GM12864 (cell line): ENCODE data around the gene FAM20C.

Experiments
- DNase-seq: peaks from one replicate; pipeline ENCODE4 v3.0.0-alpha.2; 2011; ENCODE audit warnings: low read depth
- H3K4me3 ChIP-seq: 2 replicates; pipeline ENCODE4 v1.5.1; 2011; ENCODE audit warnings: mild to moderate bottlenecking, low read depth, low read length, control low read depth
- CTCF ChIP-seq: IDR thresholded peaks from 2 replicates; pipeline ENCODE4 v1.5.1; 2011; ENCODE audit warnings: low read depth, mild to moderate bottlenecking, moderate library complexity, low read length, control low read depth, inconsistent platforms; ENCODE audit errors: missing control alignments

The FAM20C gene

GRCh38 chr7:148932-149790, 43.2 kb upstream of the FAM20C start:
- H3K4me3 ChIP-seq, result peak overlapping the region; percentile 52
- peak; percentile 93 for DNase-seq
- no peak for TF ChIP-seq CTCF

DNA sequence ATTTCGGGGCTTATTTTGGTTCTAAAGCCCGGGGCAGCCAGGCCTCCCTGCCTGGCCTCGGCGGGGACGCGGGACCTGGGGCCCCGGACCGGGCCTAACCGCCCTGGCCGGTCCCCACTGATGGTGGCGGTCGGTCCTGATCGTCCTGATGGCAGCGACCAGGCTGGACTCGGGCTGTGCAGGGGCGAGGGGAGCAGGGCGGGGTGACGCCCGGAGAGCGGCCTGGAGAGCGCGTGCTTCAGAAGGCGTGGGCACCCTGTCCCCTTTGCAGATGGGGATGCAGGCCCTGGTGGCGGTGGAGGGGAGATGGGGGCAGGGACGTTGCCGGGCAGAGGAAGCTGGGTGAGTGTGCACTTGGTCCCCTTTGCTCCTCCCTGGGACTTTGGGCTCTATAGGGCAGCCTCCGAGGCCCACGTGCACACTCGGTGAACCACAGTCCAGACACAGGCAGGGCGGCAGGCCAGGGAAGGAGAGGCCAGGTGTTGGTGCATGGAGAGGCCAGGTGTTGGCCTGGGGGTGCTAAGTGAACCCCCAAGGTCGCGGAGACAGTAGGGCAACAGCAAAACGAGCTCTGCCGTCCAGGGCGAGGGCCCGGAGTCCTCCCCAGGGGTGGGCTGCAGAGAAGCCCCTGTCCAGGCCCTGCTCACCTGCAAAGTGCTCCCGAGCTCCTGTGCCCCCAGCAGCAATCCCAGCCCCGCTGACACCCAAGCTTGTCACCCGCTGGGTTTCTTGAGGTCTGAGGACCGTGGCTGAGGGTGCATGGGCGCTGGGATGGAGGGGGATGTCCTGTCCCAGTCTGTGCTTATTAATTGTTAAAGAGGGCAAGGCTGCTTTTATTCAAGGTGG, 42.4 kb upstream of the FAM20C start:
- TF ChIP-seq CTCF, result no peak
- DNase-seq, result no peak
- peak overlapping the region; percentile 52 for H3K4me3 ChIP-seq

GRCh38 chr7:150811-151221, 41.6 kb upstream of the FAM20C start:
- TF ChIP-seq CTCF, result no peak
- no peak overlapping the region for H3K4me3 ChIP-seq
- no peak for DNase-seq

- no peak for TF ChIP-seq CTCF
- DNase-seq, result no peak
Measured at GRCh38 chr7:151346-152050, 40.9 kb upstream of the FAM20C start.

GRCh38 chr7:152702-153391, 39.5 kb upstream of the FAM20C start:
- no peak for TF ChIP-seq CTCF
- DNase-seq, result no peak
- H3K4me3 ChIP-seq, result no peak overlapping the region

More at GRCh38 chr7:151346-152050, 40.9 kb upstream of the FAM20C start:
- H3K4me3 ChIP-seq, result no peak overlapping the region

GRCh38 chr7:153604-154003, 38.8 kb upstream of the FAM20C start:
- no peak overlapping the region for H3K4me3 ChIP-seq
- no peak for TF ChIP-seq CTCF
- no peak for DNase-seq
